ENCODE measurements around the gene WLS. TPM values are rescaled to one million over a fixed set of nuclear protein-coding genes. Genes with fewer than 3 reads are reported as not detected.

The WLS gene
- total RNA-seq, 2 donors from 2014 or later = 0.85 TPM; not detected in 1

DNA sequence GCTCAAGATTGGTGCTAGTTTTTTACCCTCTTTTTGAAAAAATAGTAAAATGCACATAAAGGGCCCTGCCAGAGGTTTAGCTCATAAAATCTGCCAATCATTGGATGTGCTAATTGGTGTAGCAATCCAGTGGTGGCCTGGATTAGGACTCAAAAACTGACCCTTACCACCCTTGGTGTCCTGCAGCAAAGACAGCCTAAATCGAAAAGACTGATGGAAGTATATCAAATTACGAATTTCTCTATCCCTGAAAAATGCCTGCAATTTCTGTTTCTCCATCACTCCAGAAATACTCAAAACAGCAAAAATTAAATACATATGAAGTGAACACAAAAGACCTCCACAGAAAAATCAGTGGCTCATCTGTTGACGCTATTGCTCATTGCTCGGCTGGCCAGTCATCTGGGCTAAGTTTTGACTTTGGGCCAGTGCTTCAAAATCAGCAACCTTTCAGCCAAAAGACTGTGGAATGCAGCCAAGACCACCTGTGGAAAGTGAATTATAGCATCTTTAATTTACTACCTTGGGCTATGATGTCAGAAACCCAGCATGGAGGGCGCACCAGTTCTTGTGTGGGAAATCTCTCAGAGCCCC is 30.0 kb downstream of the WLS start:
- H3K9me3 ChIP-seq (ENCODE audit: control insufficient read depth, low read length, poor library complexity, severe bottlenecking) = no peaks in the 10 kb centered on the region
- DNase-seq (no peak), ATAC-seq (no peak)
- H3K4me1 Mint-ChIP-seq = no peaks in the 10 kb centered on the region
- no peak overlapping the region for H3K4me3 Mint-ChIP-seq
- no peak overlapping the region for H3K27ac Mint-ChIP-seq
- no peaks in the 10 kb centered on the region for H3K36me3 Mint-ChIP-seq (ENCODE audit: low read depth)
- H3K27me3 Mint-ChIP-seq = peaks cover 14% of the 10 kb centered on the region

DNA sequence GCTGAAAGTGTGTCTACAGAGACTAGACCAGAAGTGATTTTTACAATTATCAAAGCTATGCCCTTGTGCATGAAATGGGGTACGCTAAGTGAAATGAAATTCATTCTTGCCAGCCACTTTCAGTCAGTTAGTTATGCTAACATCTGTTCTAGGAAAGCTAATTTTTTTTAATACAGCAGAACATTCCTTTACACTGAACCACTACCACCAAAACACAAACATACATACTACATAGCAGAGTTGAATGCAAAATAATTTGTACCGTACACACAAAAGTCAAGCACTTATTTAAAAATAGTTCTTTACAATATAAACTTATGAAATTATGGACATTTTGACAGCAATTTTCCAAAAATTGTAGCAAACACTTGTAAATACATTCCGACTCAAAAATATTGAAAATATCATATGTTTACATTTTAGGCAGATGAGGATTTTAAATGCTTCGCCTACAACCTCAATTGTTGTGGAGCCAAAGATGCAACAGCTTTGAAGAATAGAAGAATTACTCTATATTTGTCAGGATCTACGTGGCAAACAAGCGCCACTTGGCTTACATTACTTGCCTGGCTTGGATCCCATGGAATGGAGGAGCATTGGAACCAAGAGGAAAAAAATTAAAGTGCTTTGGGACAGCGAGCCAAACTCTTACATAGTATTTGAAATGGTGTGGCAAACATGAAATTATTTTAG is 30.6 kb downstream of the WLS start:
- peaks cover 14% of the 10 kb centered on the region for H3K27me3 Mint-ChIP-seq
- no peak for DNase-seq
- H3K27ac Mint-ChIP-seq = no peak overlapping the region

DNA sequence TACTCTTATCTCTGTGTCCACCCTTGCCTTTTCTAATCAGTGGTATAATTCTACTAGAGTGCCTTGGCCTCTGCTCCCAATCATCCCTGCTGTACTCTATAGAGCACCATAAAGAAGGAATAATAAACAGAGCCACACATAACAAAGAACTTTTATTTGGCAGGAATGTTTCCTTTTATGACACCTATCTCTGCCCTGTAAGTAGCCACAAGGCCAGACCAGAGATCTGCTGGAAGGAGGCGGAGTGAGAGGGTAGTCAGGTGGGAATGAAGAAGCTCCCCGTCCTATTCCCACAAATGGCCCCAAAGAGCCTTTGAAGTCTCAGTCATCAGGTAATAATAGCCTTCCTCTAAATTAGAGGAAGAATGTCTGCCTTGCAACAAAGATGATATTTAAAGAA is 32.7 kb downstream of the WLS start:
- ATAC-seq (no peak), DNase-seq (no peak)
- Mint-ChIP-seq H3K27me3 (no peaks in the 10 kb centered on the region), H3K4me1 (no peaks in the 10 kb centered on the region), H3K36me3 (ENCODE audit: low read depth) (no peaks in the 10 kb centered on the region), H3K4me3 (no peak overlapping the region), H3K27ac (no peak overlapping the region)
- no peaks in the 10 kb centered on the region for H3K9me3 ChIP-seq (ENCODE audit: control insufficient read depth, low read length, poor library complexity, severe bottlenecking)

More for the DNA sequence above, 30.6 kb downstream of the WLS start:
- H3K4me3 Mint-ChIP-seq = no peak overlapping the region
- H3K36me3 Mint-ChIP-seq (ENCODE audit: low read depth) = no peaks in the 10 kb centered on the region
- no peaks in the 10 kb centered on the region for H3K9me3 ChIP-seq (ENCODE audit: control insufficient read depth, low read length, poor library complexity, severe bottlenecking)
- ATAC-seq = no peak
- H3K4me1 Mint-ChIP-seq = no peaks in the 10 kb centered on the region

DNA sequence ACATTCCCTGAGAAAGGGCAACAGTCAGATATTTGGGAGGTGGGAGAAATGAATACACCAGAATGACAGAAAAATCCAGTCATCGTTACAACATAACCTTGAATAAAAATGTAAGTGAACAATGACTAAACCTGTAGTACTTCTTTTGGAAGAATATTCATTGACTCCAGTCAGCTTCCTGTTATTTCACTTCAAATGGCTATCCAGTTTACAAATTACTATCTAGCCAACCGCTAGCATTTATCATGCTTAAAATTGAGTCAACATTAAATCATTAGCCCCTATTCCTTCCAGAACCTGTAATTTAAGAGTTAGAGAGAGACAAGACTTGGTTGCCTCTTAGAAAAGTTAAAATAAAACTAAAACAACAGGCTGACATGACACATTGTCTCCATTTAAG is 33.6 kb downstream of the WLS start:
- no peak overlapping the region for H3K27ac Mint-ChIP-seq
- ATAC-seq = no peak
- H3K27me3 Mint-ChIP-seq = no peaks in the 10 kb centered on the region

DNA sequence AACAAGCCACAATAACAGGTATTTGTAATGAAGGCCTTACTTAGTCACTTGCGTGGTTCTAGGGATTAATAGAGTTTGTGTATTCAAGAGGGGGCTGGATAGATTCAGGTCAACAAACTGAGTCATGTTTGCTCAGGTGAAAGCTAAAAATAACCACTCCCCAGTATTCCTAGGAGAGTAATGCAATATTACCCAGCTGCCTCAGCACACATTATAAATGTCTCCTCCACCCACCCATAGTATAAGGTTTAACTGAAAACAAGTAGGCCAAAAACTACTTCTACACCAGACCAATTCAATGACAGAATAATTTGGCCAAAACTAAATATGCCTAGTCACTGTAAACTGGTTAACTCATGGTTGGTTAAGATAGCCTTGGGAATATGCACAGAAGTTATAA is 34.4 kb downstream of the WLS start:
- Mint-ChIP-seq H3K27ac (no peak overlapping the region), H3K4me3 (no peak overlapping the region), H3K27me3 (no peaks in the 10 kb centered on the region), H3K36me3 (ENCODE audit: low read depth) (no peaks in the 10 kb centered on the region), H3K4me1 (peaks cover 2% of the 10 kb centered on the region)
- DNase-seq (no peak), ATAC-seq (no peak)
- no peaks in the 10 kb centered on the region for H3K9me3 ChIP-seq (ENCODE audit: control insufficient read depth, low read length, poor library complexity, severe bottlenecking)

More for the DNA sequence above, 33.6 kb downstream of the WLS start:
- DNase-seq = no peak
- H3K9me3 ChIP-seq (ENCODE audit: control insufficient read depth, low read length, poor library complexity, severe bottlenecking) = no peaks in the 10 kb centered on the region
- Mint-ChIP-seq H3K4me3 (no peak overlapping the region), H3K4me1 (no peaks in the 10 kb centered on the region), H3K36me3 (ENCODE audit: low read depth) (no peaks in the 10 kb centered on the region)

DNA sequence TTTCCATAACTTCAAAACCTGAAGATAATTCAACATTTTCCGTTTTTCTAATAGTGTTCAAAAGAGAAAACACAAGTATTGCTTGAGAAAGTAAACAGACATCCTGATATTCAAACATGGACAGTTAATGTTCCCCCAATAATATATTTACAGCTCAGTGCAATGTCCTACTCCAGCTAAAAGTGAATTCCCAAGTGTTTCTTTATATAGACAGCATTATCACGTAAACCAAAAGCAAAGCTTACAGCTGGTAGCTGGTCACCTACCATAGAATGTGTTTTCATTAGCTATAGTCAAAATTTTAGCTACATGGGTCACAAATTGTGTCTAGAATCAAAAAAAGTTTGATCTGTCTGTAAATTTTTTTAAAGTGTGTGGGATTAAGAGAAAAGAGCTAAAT is 34.9 kb downstream of the WLS start:
- DNase-seq = no peak
- no peak overlapping the region for H3K4me3 Mint-ChIP-seq
- no peak for ATAC-seq
- no peaks in the 10 kb centered on the region for H3K36me3 Mint-ChIP-seq (ENCODE audit: low read depth)
- no peaks in the 10 kb centered on the region for H3K9me3 ChIP-seq (ENCODE audit: control insufficient read depth, low read length, poor library complexity, severe bottlenecking)
- no peak overlapping the region for H3K27ac Mint-ChIP-seq
- H3K27me3 Mint-ChIP-seq = no peaks in the 10 kb centered on the region
- peaks cover 2% of the 10 kb centered on the region for H3K4me1 Mint-ChIP-seq

DNA sequence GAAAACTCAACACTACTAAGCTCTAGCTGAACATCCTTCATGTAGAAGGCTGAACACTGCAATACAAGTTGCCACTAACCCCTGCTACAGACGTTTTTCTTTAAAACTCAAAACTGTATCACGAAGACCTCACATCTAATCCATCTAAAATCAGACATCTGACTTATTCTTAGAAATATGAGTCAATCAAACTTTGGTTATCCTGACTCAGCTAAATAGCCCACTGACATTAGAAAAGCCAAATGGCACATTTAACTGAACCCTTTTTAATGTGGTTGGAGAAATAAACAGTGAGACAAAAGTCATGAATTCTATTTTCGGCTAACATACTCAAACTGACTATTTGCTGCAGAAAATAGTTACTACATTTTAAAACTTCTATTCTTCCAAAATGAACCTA is 35.6 kb downstream of the WLS start:
- Mint-ChIP-seq H3K4me3 (no peak overlapping the region), H3K4me1 (peaks cover 2% of the 10 kb centered on the region), H3K27ac (no peak overlapping the region), H3K36me3 (ENCODE audit: low read depth) (no peaks in the 10 kb centered on the region), H3K27me3 (no peaks in the 10 kb centered on the region)
- DNase-seq = no peak
- no peak for ATAC-seq
- H3K9me3 ChIP-seq (ENCODE audit: control insufficient read depth, low read length, poor library complexity, severe bottlenecking) = no peaks in the 10 kb centered on the region

DNA sequence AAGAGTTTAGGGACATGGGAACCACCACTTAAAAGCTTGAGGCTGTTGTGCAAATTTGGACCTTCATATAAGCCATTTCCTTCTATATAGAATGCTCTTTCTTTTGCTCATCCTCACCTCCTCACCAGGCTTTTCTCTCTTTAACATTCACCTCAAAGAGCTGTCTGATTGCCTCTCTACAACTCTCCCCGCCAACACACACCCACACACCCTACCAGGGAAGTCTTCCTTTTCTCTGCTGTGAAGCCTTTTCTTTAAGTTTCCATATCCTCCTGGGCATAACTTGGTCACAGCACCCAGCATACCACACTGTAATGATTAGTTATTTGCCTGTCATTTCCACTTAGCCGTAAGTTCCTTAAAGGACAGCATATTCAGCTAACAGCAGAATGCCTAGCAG is 40.6 kb downstream of the WLS start:
- peaks cover 2% of the 10 kb centered on the region for H3K4me1 Mint-ChIP-seq
- H3K27me3 Mint-ChIP-seq = peaks cover 7% of the 10 kb centered on the region
- H3K27ac Mint-ChIP-seq = no peak overlapping the region
- no peaks in the 10 kb centered on the region for H3K9me3 ChIP-seq (ENCODE audit: control insufficient read depth, low read length, poor library complexity, severe bottlenecking)
- no peak overlapping the region for H3K4me3 Mint-ChIP-seq
- H3K36me3 Mint-ChIP-seq (ENCODE audit: low read depth) = peaks cover 2% of the 10 kb centered on the region
- DNase-seq (no peak), ATAC-seq (no peak)

DNA sequence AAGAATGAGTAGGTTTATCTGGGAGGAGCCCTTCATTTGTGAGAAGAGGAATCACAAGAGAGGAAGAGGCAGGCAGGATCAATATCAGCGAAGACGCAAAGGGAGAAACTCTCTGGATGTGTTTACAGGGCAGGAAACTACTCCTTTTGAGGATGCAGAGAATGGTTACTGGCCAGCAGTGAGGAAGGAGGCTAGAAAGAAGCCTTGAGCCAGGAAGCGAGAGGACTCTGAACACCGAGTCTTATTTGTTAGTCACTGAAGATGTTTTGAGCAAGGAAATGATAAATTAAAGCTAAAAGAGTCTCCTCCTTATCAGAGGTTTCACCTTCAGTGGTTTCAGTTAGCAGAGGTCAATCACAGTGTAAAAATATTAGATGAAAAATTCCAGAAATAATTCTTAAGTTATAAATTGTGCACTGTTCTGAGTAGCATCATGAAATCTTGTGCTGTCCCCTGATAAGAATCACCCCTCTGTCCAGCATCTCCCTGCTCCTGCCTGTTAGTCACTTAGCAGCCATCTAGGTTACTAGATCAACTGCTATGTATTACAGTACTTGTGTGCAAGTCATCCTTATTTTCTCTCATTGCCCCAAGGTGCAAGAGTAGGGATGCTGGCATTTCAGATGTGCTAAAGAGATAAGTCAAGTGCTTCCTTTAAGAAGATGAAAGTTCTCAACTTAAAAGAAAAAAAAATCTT is 43.5 kb downstream of the WLS start:
- Mint-ChIP-seq H3K4me1 (peaks cover 2% of the 10 kb centered on the region), H3K4me3 (no peak overlapping the region), H3K36me3 (ENCODE audit: low read depth) (peaks cover 2% of the 10 kb centered on the region), H3K27me3 (peaks cover 16% of the 10 kb centered on the region), H3K27ac (no peak overlapping the region)
- ATAC-seq (no peak), DNase-seq (no peak)
- H3K9me3 ChIP-seq (ENCODE audit: control insufficient read depth, low read length, poor library complexity, severe bottlenecking) = no peaks in the 10 kb centered on the region

DNA sequence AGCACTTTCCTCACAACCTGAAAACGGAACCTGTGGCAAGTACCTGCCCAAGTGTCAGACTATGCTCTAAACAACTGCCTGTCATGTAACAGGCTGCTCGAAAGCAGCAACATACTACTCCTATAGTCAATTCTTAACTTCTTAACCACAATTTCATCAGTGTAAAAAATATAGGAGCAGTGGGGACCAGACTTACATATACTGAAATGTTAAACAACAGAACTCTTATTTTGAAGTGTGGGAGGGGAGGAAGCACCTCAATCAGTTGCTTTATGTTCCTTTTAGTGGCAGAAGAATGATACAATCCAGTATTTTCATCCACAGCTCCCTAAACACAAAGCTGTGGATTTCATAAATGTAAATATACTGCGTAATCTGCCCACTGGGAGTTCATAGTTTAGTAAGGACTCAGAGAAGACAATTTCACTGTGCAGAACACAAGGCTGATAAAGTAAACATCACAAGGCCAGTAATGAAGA is 44.2 kb downstream of the WLS start:
- Mint-ChIP-seq H3K36me3 (ENCODE audit: low read depth) (peaks cover 2% of the 10 kb centered on the region), H3K4me1 (no peaks in the 10 kb centered on the region), H3K27me3 (peaks cover 16% of the 10 kb centered on the region), H3K27ac (no peak overlapping the region), H3K4me3 (no peak overlapping the region)
- ATAC-seq (no peak), DNase-seq (no peak)
- no peaks in the 10 kb centered on the region for H3K9me3 ChIP-seq (ENCODE audit: control insufficient read depth, low read length, poor library complexity, severe bottlenecking)

DNA sequence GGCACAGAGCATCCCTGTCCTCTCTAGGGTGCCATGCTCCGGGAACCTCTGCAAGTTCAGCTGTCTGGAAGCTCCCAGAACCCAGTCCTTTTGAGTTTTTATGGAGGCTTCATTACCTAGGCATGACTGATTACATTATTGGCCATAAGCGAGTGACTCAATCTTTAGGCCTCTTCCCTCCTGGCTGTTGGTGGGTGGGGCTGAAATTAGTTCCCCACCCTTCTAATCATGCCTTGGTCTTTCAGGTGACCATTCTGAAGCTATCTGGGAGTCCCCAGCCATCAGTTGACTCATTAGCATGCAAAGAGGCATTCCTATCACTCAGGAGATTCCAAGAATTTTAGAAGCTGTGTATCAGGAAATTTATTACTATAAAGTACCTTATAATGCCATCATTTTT is 46.6 kb downstream of the WLS start:
- H3K4me3 Mint-ChIP-seq = no peak overlapping the region

DNA sequence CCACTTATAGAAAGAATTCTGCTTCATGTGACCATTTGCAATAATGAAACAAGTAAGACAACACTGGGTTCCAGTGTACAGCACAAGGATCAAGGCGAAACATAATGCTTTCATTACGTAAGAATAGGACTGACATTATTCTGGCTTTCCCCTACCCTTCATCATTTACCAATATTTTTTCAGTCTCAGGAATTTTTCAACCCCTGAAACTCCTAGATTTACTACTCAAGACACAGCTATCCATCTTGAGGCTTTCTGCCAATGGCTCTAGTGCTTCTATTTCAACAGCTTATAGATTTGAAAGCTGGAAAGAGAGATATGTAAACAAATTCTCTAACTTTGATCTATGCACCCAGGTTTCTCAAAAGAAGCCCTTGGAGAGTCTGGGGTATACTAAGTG is 48.4 kb downstream of the WLS start:
- DNase-seq (no peak), ATAC-seq (no peak)
- Mint-ChIP-seq H3K4me1 (no peaks in the 10 kb centered on the region), H3K36me3 (ENCODE audit: low read depth) (no peaks in the 10 kb centered on the region), H3K27ac (no peak overlapping the region), H3K4me3 (no peak overlapping the region), H3K27me3 (peaks cover 16% of the 10 kb centered on the region)
- no peaks in the 10 kb centered on the region for H3K9me3 ChIP-seq (ENCODE audit: control insufficient read depth, low read length, poor library complexity, severe bottlenecking)

More for the DNA sequence above, 46.6 kb downstream of the WLS start:
- Mint-ChIP-seq H3K4me1 (no peaks in the 10 kb centered on the region), H3K36me3 (ENCODE audit: low read depth) (no peaks in the 10 kb centered on the region), H3K27ac (no peak overlapping the region), H3K27me3 (peaks cover 16% of the 10 kb centered on the region)
- ATAC-seq (no peak), DNase-seq (no peak)
- no peaks in the 10 kb centered on the region for H3K9me3 ChIP-seq (ENCODE audit: control insufficient read depth, low read length, poor library complexity, severe bottlenecking)

DNA sequence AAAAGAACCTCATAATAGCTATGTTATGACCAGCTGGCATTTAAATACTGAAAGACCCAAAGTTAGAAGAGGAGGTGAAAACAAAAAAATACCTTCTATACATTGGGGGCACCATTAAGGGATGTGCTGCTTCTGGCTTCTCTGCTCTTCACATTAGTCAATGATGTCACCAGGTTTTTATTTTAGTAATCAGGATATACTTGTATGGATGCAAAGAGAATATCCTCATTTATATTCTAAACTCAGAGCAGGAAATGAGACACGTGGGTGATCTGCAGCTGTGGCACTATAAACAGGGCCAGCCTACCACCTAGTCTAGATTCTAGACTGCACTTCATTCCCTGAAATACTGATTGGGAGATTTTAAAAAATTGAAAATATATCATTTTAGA is 51.2 kb downstream of the WLS start:
- no peaks in the 10 kb centered on the region for H3K9me3 ChIP-seq (ENCODE audit: control insufficient read depth, low read length, poor library complexity, severe bottlenecking)
- H3K4me1 Mint-ChIP-seq = no peaks in the 10 kb centered on the region
- DNase-seq = no peak
- no peaks in the 10 kb centered on the region for H3K36me3 Mint-ChIP-seq (ENCODE audit: low read depth)
- H3K27ac Mint-ChIP-seq = no peak overlapping the region
- no peak overlapping the region for H3K4me3 Mint-ChIP-seq
- no peak for ATAC-seq
- H3K27me3 Mint-ChIP-seq = peaks cover 9% of the 10 kb centered on the region

All from T-helper 17 cell (primary cell).